ENCODE data around the gene SGSM2. TPM values are rescaled to one million over a fixed set of nuclear protein-coding genes. Genes with fewer than 3 reads are reported as not detected.

SGSM2 gene
- total and polyA plus RNA-seq, 2 donors (not counting 1 experiment from before 2014, with no cell fraction given) = 139 to 181 TPM

DNA sequence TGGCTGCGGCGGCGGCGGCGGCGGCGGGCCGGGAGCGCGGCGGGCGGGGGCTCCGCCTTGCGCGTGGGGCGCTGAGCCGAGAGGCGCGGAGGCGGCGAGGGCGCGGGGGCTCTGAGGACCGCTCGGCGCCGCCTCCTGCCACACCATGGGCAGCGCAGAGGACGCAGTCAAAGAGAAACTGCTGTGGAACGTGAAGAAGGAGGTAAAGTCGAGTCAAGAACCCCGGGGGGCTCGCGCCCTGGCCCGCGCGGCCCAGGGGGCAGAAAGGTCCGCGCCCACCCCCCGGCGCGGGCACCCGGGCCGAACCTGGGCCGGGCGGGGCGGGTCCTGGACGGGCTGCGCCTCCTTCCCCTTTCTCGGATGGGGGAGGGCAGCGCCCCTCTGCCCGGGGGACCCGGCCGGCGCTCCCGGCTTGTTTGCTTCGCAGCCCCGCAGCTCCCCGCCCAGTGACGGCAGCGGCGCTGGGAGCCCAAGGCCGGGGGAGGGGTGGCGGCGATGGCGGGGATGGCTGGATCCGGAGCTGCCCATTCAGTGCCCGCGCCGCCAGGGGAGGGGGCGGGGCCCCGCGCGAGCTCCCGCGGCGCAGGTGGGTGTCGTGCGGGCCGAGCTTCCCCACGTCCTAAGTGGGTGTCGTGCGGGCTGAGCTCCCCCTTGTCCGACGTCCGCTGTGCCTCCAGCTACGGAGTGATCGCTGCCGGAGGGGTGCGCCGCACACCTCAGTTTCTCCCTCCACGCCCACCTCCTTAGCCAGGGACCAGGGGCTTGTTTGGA, 428 bp downstream of the SGSM2 start:
- ChIA-PET POLR2A (interaction anchor here (1.3 kb wide), 1 partner anchor 56 kb away, joined by 3 read pairs; no protein-coding TSS in a partner anchor), CTCF (interaction anchor here (0.9 to 3.7 kb wide), 4 partner anchors 13 to 78 kb away, joined by 3 to 21 read pairs (median 7); no protein-coding TSS in a partner anchor)
- TF ChIP-seq, protein P1, sequence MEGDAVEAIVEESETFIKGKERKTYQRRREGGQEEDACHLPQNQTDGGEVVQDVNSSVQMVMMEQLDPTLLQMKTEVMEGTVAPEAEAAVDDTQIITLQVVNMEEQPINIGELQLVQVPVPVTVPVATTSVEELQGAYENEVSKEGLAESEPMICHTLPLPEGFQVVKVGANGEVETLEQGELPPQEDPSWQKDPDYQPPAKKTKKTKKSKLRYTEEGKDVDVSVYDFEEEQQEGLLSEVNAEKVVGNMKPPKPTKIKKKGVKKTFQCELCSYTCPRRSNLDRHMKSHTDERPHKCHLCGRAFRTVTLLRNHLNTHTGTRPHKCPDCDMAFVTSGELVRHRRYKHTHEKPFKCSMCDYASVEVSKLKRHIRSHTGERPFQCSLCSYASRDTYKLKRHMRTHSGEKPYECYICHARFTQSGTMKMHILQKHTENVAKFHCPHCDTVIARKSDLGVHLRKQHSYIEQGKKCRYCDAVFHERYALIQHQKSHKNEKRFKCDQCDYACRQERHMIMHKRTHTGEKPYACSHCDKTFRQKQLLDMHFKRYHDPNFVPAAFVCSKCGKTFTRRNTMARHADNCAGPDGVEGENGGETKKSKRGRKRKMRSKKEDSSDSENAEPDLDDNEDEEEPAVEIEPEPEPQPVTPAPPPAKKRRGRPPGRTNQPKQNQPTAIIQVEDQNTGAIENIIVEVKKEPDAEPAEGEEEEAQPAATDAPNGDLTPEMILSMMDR (IDR thresholded peaks at IDR 0.05) = no peak
- TF ChIP-seq EZH2 (IDR thresholded peaks at IDR 0.05; ENCODE audit: borderline replicate concordance, insufficient read depth, low read depth, low read length, poor library complexity, severe bottlenecking) = no peak
- peak overlapping the region; percentile 98 for H3K4me2 ChIP-seq (replicated peaks; ENCODE audit: low read depth, low read length, poor library complexity, severe bottlenecking)
- H3K27ac ChIP-seq (ENCODE audit: low read length in 2 of 2) = peak overlapping the region; percentile 6 to 64
- peaks cover 27% of the 10 kb centered on the region for H3K79me2 ChIP-seq (ENCODE audit: control insufficient read depth, insufficient read depth, low read length)
- under 1% methylated on average over 82 of the region's 92 CpGs for WGBS (ENCODE audit: insufficient coverage)
- H2AFZ ChIP-seq (ENCODE audit: insufficient read depth, low read depth, low read length, poor library complexity, severe bottlenecking) = peak overlapping the region; percentile 77
- H3K27ac Mint-ChIP-seq = peak overlapping the region; percentile 80
- peak overlapping the region; percentile 69 for H3K9ac ChIP-seq (ENCODE audit: low read length)
- H3K9me3 ChIP-seq (ENCODE audit: control extremely low read depth in 1 of 3, control insufficient read depth in 2 of 3, insufficient read depth in 1 of 3, low read length in 2 of 3) = no peaks in the 10 kb centered on the region
- H4K20me1 ChIP-seq (ENCODE audit: control insufficient read depth, insufficient read depth, low read length, poor library complexity, severe bottlenecking) = no peaks in the 10 kb centered on the region
- H3K4me1 ChIP-seq (ENCODE audit: control insufficient read depth in 2 of 2, insufficient read depth in 2 of 2, low read length in 2 of 2) = peaks cover 9 to 25% of the 10 kb centered on the region in 2 donors
- ATAC-seq (ENCODE audit: low read depth) (peak; percentile 48), DNase-seq (peak; percentile 73)
- no peaks in the 10 kb centered on the region for H3K27me3 ChIP-seq (replicated peaks in 1 of 4; ENCODE audit: control extremely low read depth in 1 of 4, control insufficient read depth in 3 of 4, insufficient read depth in 4 of 4, low read length in 3 of 4)
- peaks cover 24% of the 10 kb centered on the region for H3K4me1 Mint-ChIP-seq
- H3K27me3 Mint-ChIP-seq = no peaks in the 10 kb centered on the region
- no peaks in the 10 kb centered on the region for H3K9me3 Mint-ChIP-seq (ENCODE audit: insufficient read depth)
- intact Hi-C loops (cut with micrococcal nuclease) = loop anchor here (2.0 to 5.0 kb wide), 3 partner anchors 55 to 375 kb away; partner anchors contain the start of gene CLUH
- H3K4me3 Mint-ChIP-seq = peak overlapping the region; percentile 100
- peaks cover 0 to 25% of the 10 kb centered on the region in 2 experiments for H3K36me3 ChIP-seq (replicated peaks in 1 of 2; ENCODE audit: control extremely low read depth in 1 of 2, control insufficient read depth in 1 of 2, extremely low read depth in 1 of 2, insufficient read depth in 2 of 2, low read length in 1 of 2)
- H3K4me3 ChIP-seq (ENCODE audit: control extremely low read depth in 1 of 5, extremely low read depth in 1 of 5, insufficient read depth in 1 of 5, low read depth in 2 of 5, low read length in 4 of 5) = peak overlapping the region; percentile 31 to 84 (median 81)

DNA sequence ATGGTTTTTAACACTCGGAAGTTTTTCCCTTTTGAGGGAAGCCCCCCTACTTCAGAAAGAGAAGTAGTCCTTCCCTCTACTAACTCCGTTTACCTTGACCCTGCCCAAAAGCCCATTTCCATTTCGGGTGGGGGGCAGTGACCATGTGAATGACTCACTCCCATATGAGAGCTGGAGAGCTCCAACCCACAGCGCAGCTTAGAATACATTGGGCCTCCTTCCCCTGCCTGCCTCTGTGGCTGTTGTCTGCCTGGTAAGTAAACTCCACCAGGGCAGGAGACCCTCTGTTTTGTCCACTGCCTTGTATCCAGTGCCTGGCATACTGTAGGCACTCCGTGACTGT, 985 bp downstream of the SGSM2 start:
- WGBS (ENCODE audit: insufficient coverage) = 86% methylated on average over 1 of the region's 5 CpGs
- peak overlapping the region in 4 of 5 experiments; percentile 77 to 84 (median 82) for H3K4me3 ChIP-seq (ENCODE audit: control extremely low read depth in 1 of 5, extremely low read depth in 1 of 5, insufficient read depth in 1 of 5, low read depth in 2 of 5, low read length in 4 of 5)
- H4K20me1 ChIP-seq (ENCODE audit: control insufficient read depth, insufficient read depth, low read length, poor library complexity, severe bottlenecking) = no peaks in the 10 kb centered on the region
- ATAC-seq (ENCODE audit: low read depth) (no peak), DNase-seq (no peak)
- H3K27me3 ChIP-seq (replicated peaks in 1 of 4; ENCODE audit: control extremely low read depth in 1 of 4, control insufficient read depth in 3 of 4, insufficient read depth in 4 of 4, low read length in 3 of 4) = no peaks in the 10 kb centered on the region
- TF ChIP-seq, protein P1 (IDR thresholded peaks at IDR 0.05) = no peak
- TF ChIP-seq EZH2 (IDR thresholded peaks at IDR 0.05; ENCODE audit: borderline replicate concordance, insufficient read depth, low read depth, low read length, poor library complexity, severe bottlenecking) = no peak
- intact Hi-C loops (cut with micrococcal nuclease) = loop anchor here (5.0 kb wide), 2 partner anchors 286 to 374 kb away; partner anchors contain the start of gene CLUH
- no peaks in the 10 kb centered on the region for H3K27me3 Mint-ChIP-seq
- H3K4me1 Mint-ChIP-seq = peaks cover 24% of the 10 kb centered on the region
- peak overlapping the region; percentile 80 for H3K27ac Mint-ChIP-seq
- peak overlapping the region; percentile 98 for H3K4me2 ChIP-seq (replicated peaks; ENCODE audit: low read depth, low read length, poor library complexity, severe bottlenecking)
- ChIA-PET POLR2A (interaction anchor here (1.3 kb wide), 1 partner anchor 55 kb away, joined by 3 read pairs; no protein-coding TSS in a partner anchor), CTCF (interaction anchor here (0.9 to 3.7 kb wide), 3 partner anchors 13 to 78 kb away, joined by 3 to 21 read pairs (median 3); no protein-coding TSS in a partner anchor)
- H3K79me2 ChIP-seq (ENCODE audit: control insufficient read depth, insufficient read depth, low read length) = peaks cover 27% of the 10 kb centered on the region
- H3K4me3 Mint-ChIP-seq = peak overlapping the region; percentile 88
- H3K27ac ChIP-seq (ENCODE audit: low read length in 2 of 2) = peak overlapping the region; percentile 6 to 64
- no peaks in the 10 kb centered on the region for H3K9me3 ChIP-seq (ENCODE audit: control extremely low read depth in 1 of 3, control insufficient read depth in 2 of 3, insufficient read depth in 1 of 3, low read length in 2 of 3)
- H3K36me3 ChIP-seq (replicated peaks in 1 of 2; ENCODE audit: control extremely low read depth in 1 of 2, control insufficient read depth in 1 of 2, extremely low read depth in 1 of 2, insufficient read depth in 2 of 2, low read length in 1 of 2) = peaks cover 0 to 21% of the 10 kb centered on the region in 2 experiments
- H3K9ac ChIP-seq (ENCODE audit: low read length) = peak overlapping the region; percentile 69
- H2AFZ ChIP-seq (ENCODE audit: insufficient read depth, low read depth, low read length, poor library complexity, severe bottlenecking) = peak overlapping the region; percentile 77
- no peaks in the 10 kb centered on the region for H3K9me3 Mint-ChIP-seq (ENCODE audit: insufficient read depth)
- peaks cover 9 to 25% of the 10 kb centered on the region in 2 donors for H3K4me1 ChIP-seq (ENCODE audit: control insufficient read depth in 2 of 2, insufficient read depth in 2 of 2, low read length in 2 of 2)
